Left renal cortex interstitium (tissue), 4 donors: Measurements from ENCODE around the gene CCDC154. TPM values are rescaled to one million over a fixed set of nuclear protein-coding genes. Genes with fewer than 3 reads are reported as not detected.
"Not testable (repeated sequence)": the region's sequence is repeated elsewhere in the genome, so short reads cannot be mapped to it uniquely, and the experiment has no call there.

ENCODE experiments used
- DNase-seq, 4 donors: peaks; one replicate each; pipeline ENCODE4 v3.0.0-alpha.2; 2013; ENCODE audit warnings: low read depth in 4 of 4, low spot score in 2 of 4, missing footprints in 1 of 4
- polyA plus RNA-seq, 4 donors: library from polyadenylated mRNA; unstranded; fragments of 120-200 nt; gene quantifications; one replicate each; pipeline ENCODE4 v1.2.1, GENCODE V29; 2013; ENCODE audit not compliant: insufficient read length in 4 of 4

CCDC154 gene
- polyA plus RNA-seq, 4 donors = 1.5 to 3.7 (median 2.9) TPM

DNA sequence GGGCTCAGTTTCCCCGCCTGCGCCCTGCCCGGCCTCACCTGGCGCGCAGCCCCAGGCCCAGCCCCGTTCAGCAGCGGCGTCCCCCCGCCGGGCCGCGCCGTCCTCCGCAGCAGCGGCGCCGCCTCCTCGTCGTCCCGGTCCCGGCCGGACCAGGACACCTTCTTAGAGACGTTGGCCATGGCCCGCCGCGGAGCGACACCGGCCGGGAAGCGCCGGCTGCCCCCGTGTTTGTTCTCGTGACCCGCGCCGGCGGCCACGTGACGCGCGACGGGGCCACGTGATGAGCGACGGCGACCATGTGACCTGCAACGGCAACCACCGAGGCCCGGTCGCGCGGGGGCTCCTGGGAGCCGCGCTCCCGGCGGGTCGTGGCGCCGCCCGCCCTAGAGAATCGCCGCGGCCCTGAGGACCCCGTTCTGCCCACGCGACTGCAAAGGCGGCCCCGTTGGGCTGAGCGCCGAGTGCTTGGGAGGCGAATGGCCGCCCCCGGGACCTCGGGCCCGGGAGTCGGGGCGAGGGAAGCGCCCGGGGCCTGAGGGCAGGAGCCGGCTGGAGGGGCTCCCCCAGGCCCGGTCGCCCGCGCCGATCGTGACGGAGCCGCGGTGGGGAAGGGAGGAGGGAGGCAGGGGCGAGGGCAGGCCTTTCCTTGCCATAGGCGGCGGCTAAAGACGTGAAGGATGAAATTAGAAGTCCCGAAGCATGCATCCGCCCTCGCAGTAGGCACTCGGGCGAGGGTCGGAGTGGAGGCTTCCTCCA, 30.6 kb upstream of the CCDC154 start, which contains the start of gene CLCN7:
CLCN7 (minus strand) TSS at position 233 of the 756 bp plus-strand sequence; CDS start at position 179, 54 bp downstream.
- DNase-seq = peak; percentile 17 to 70 (median 58)

DNA sequence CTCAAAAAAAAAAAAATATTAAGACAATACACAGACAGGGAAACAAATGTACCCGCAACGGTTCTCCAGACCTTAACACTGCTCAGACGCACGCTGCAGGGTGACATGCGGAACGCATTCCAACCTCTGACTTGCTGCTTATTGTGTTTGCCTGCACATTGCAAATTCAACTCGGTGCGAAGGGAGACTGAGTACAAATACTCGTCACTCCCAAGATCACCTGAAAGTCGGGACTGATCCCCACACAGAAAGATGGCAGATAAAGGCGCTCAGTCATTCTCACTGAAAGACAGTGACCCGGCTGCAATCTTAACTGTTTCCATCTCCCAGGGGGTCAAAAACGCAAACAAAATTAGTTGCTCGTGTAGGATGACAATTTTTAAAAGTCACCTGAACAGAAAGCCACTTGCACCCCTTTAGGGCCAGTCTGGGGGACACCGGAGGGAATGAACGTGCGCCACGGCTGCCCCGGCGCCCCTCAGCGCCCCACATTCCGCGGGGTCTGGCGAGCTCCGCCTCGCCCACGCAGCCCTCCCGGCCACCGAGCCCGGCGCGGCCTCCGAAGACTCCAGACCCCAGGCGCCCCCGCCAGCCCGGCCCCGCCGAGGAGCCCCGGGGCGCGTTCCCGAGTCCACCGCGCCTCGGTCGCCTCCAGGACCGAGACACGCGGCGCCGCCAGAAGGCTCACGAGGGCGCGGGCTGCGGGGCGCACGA, 29.9 kb upstream of the CCDC154 start:
- no peak for DNase-seq

DNA sequence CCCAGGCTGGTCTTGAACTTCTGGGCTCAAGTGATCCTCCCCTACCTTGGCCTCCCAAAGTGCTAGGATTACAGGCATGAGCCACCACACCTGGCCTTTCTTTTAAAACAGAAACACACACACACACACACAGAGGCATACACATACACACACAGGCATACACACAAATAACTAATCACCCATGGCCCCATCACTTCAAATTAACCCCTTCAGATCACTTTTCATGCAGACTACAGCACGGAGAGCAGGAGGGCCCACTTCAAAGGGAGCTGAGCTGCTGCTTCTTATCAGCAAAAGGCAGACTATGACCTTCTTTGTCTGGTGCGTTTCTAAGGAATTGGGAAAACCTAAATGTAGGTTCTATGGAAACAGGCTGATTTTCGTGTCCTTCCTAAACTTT, 28.6 kb upstream of the CCDC154 start:
- DNase-seq = no peak

DNA sequence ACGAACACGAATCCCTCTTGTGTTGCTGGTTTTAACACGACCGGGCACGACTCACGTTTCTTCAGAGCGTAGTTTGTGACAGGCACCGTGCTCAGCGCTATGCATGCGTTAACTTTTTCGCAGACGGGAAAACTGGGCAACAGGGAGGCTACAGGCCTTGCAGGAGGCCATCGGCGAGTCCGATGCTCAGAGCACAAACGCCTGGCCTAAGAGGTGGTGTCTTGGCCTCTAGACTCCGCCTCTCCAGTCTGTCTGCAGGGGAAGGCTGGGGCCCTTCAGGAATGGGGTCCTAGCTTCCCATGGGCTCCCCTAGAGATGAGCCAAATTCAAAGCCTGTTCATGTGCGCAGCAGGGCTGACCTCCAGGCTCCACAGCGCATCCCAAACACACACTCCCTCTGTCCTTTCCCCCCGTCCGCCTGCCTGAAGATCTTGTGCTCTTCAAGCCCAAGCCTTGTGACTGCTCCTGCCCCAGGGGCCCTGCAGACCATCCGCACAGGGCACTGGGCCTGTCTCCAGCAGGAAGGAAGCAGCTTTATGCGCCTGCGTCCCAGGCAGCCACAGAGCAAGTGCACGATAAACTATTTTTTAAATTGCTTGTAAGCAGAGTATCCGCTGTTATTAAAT, 27.3 kb upstream of the CCDC154 start:
- DNase-seq = no peak

DNA sequence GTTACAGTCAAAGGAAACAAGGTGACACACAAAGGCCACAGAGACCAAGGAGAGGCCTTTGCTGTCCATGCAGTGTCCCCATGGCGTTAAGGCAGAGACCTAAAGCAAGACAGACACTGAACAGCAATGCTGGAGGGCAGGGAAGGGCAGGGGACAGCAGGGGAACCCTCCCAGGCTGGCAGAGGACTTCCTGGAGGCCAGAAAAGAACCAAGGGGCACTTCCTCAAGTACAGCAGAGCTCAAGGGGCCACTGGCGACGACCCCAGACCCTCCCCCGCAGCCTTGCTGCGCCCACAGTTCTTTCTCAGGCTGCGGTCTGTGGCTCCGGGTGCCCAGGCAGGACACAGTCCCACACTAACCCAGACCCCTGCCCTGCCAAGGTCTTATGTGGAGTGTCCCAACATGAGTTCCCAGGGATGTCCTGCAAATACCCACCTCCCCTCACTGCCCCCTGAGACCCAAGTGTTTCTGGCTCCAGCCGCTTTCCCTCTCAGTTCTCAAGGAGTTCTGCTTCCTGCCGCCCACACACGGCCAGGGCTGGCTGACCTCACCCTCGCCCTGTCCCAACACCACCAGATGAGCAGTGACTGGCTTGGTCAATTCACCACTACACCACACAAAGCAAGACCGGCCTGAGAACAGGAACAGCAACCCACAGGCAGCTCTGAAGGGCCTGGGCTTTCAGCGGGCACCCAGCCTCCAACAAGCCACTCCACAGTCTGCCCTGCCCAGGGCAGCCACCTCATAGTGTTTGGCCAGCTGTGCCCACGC, 26.3 kb upstream of the CCDC154 start:
- DNase-seq = no peak

DNA sequence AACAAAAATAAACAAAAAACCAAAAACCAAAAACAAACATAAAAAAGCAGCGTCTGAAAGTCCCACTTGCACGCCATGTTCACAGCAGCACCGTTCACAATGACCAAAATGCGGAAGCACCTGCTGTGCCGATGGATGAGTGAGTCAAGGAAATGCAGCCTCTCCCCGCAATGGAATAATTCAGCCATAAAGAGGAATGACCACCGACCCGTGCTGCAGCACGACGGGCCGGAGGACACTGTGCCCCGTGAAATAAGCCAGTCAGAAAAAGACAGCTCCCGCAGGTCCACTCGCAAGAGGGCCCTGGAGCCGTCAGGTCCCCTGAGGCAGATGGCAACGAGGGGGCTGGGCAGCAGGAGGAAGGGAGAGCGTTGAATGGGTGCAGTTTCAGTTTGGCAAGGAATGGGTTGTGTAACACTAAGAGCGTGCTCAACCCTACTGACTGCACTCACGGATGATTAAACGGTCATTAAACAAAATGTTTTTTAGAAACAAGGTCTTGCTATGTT, 25.4 kb upstream of the CCDC154 start:
- no peak for DNase-seq

DNA sequence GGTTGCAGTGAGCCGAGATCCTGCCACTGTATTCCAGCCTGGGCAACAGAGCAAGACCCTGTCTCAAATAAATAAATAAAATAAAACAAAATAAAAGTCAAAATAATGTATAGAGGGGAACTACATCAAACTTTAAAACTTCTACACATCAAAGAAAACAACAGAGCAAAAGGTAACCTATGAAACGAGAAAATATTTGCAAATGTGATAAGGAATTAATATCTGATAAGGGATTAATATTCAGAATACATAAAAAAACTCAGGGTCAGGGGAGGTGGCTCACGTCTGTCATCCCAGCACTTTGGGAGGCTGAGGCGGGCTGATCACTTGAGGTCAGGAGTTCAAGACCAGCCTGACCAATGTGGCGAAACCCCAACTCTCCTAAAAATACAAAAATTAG, 24.8 kb upstream of the CCDC154 start:
- DNase-seq = not testable (repeated sequence)

DNA sequence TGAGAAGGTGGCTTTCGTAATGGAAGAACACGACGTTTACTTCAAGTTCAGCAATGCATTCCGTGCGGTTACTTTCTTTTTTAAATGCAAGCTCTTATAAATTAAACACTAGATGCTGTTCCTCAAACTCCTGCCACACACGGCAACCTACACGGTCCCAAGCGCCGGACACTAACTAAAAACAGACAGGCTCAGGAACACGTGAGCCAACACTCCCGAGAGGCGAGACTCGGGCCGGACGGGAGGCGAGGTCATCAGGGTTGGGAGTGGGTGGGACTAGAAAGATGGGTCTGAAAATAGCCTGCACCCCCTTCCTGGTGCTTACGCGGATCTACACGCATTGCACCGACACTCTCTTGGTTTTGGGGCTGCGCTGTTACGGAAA, 24.1 kb upstream of the CCDC154 start:
- DNase-seq = no peak

DNA sequence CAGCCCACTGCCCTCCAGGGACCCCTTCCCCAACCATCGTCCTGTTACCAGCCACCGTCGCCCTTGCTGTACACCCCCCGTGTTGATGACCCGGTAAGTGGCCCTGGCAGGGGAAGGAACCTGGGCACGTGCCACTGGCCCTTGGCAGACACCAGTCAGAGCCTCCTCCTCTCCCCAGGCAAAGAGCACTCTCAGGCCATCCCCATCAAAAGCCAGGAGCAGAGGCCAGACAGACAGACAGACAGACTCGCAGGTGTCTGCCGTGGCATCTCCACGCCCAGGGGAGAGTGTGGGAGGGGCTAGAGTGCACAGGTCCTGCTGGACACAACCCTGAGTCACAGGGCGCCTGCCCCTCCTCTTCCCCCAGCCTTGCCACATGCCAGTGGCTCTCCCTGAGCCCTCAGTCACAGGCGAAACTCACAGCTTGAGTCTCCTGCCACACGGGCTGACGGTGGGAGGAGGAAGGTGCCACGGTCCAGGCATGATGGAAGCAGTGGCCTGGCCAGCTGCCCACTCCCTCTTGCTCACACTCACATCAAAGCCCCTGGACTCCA, 22.7 kb upstream of the CCDC154 start:
- DNase-seq = no peak

DNA sequence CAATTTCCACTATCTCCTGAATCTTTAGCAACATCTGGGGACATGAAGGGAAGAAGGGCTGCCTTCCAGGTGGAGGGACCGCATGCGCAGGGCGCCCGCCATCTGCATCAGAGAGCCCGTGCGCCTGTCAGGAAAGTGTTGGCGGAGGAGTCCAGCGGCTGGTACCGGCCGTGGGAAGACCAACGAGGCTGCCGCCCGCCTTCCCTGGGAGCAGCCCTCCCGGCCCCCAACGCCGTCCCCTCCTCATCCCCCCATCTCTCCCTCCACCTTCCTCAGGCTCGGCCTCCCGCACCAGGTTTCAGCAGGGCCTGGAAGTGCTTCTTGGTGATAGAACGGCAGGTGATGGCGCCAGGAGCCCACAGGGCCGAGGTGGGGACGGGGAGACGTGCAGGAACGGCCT, 21.7 kb upstream of the CCDC154 start:
- DNase-seq = no peak

DNA sequence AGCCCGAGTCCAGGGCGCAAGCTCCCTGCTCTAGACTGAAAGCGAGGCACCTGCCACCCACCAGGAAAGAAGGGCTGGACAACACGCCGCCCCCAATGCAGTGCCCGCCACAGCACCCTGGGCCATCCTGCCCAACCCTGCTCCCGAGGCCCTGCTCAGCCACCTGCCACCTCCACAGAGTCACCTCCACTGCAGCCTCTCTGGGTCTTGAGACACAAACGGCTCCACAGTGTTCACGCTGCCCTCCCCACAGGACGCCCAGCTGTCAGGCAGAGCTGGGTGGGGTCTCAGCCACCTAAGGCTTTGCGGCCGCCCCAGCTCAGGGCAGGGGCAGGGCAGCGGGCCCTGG, 21.2 kb upstream of the CCDC154 start:
- DNase-seq = no peak

DNA sequence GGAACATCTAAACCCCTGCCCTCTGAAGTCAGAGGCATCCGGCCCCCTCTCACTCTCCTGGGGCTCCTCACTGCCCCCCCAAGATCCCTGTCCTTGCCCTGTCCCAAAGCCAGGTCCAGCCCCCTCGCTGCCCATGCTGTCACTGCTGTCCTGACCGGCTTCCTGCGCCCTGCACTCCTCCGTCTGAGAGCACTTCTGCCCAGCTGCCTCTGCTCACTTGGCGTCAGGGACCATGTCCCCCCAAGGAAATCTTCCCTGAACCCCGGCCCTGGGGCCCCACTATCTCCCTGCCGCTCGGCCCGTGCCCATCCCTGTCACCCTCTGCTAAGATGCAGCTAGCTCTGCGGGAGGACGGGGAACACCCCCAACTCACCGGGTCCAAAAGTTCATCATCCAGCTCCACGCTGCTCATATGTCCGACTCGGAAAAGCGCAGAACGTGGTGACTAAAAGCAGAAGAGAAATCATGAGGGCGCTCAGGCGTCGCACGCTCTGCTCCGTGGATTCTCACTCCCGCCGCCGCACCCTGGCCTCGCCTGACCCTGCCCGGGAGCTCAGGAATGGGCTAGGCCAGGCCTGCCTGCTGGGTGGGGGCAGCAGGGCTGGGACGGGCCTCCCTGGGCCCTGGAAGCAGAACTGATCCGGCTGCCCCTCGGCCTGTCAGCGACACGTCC, 20.7 kb upstream of the CCDC154 start:
- DNase-seq = no peak

DNA sequence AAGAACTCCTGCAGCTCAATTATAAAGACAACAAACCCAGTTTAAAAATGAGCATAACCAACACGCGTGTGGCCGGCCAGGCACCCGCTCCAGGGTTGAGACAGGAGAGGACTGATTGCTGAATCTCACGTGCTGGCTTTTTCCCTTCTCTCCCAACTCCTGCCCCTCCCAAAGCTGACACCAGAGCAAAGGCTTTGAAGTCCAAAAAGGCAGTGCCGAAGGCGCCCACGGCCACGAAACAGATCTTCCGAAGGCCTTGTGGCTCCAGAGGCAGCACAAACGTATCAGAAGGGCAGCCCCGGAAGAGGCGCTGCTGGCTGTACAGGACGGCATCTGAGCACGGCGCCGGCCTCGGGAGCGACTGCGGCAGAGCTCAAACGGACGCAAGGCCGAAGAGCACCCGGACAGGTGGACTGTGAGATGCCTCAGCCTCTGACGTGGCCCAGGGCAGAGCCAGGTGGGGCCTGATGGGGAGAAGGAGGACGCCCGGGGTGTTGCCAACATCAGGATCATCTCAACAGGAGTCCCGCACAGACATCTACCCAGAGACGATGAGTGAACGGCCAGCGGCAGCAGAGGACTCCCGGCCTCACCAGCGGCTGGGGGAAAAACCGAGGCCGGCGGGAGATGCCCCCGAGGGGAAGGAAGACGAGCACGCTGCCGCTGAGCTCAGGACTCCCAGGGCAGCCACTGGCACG, 20.0 kb upstream of the CCDC154 start:
- DNase-seq = no peak

DNA sequence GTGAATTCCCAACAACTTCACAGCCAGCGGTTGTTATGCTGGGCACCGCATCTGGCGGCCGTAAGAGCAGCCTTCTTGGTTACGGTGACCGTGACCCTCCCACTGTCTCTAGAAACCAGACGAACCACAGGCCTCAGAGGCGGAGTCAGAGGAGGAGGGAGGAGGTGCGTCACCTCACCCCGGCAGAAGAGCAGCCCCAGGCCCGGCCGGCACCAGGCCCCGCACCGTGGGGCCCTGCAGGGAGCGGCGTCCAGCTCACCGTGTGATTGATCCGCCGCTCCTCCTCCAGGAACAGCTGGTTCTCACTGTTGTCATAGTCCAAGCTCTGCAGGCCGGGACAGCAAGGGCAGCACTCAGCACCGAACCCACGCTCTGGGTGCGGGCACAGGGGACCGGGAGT, 16.8 kb upstream of the CCDC154 start:
- no peak for DNase-seq

DNA sequence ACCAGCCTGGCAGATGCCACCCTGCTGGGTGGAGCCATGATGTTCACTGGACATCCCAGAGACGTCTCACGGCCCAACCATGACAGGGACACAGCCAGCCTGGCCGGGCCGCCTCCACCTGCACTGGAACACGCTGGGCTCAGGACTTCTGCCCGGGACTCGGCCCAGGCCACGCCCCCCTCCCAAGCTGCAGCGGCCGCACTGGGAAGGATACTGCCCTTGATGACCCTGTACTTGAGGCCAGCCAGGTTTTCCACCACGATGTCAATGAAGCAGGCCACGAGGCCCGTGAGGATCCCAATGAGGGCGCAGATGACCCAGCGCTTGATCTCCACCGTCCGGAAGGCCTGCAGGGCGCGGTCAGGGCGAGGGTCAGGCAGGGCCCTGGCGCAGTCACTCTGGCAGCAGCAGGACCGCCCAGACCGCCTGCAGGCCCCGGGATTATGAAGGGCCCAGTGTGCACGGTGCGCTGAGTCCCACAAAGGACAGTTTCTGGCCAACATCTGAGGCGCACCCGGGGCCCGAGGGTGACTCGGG, 16.3 kb upstream of the CCDC154 start:
- DNase-seq = no peak

DNA sequence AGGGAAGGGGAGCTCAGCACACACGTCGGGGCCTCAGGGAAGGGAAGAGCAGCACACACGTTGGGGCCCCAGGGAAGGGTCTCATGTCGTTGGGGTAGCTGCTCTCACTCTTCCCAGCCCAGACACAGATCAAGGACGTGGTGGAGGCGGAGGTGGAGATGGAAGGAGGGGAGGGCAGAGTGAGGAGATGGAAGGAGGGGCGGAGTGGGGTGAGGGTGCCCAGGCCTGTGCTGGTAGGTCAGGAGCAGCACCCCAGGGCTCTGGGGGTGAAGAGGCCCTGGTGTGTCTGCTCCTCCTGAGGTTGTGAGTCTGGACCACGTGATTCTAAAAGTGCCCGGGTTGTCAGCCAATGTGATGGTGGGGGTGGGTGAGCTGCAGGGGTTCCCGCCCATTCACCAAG, 15.6 kb upstream of the CCDC154 start:
- DNase-seq = no peak

DNA sequence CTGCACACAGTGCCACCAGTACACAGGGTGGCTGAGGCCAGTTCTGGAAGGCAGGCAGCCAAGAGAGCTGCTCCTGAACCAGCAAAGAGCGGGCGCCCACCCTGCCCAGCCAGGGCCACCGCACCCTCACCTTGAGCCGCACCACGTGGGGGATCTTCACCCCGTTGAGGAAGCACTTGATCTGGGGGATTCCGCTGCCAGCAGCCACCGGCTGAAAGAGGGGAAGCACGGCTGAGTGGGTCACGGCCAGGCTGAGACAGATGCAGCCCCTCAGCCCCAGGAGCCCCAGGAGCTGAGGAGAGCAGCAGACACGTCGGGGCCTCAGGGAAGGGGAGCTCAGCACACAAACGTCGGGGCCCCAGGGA, 14.6 kb upstream of the CCDC154 start:
- no peak for DNase-seq

DNA sequence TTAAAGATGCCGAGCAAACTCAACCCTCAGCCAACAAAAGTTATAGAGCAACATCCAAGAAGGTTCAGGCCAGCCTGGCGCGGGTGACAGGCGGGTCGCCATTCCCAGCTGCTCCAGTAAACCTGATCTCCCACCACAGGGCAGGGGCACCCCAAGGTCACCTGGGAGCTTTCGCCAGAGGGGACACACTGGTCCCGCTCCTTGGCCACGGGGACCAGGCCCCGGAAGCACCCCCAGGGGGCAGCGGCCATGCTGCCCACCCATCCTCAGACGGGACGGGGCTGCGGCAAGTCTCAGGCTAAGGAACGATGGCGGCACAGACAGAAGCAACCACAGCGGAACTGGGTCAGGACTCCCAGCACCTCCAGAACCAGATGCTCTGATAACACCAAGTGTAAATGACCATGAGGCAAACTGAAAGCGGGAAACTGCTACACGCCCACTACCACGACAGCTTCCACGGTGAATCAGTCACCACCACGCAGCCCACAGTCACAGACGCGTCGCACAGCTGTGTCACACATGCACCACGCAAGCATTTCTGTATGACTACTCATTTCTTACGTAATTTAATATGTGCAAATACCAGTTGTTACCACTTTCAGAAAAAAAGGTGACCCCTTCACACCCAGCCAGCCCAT, 14.1 kb upstream of the CCDC154 start:
- no peak for DNase-seq
